Activated CD4-positive, CD25-positive, alpha-beta regulatory T cell (primary cell): ENCODE data around the gene MYO10.
"Not testable (repeated sequence)": the region's sequence is repeated elsewhere in the genome, so short reads cannot be mapped to it uniquely, and the experiment has no call there.

ENCODE experiments used
- DNase-seq, 4 experiments: peaks; one replicate each; lab custom pipeline; 2025; lab: John Stamatoyannopoulos, UW

The MYO10 gene

GRCh38 chr5:16886793-16887345 lies 49.2 kb downstream of the MYO10 start:
- DNase-seq, result no peak

DNA sequence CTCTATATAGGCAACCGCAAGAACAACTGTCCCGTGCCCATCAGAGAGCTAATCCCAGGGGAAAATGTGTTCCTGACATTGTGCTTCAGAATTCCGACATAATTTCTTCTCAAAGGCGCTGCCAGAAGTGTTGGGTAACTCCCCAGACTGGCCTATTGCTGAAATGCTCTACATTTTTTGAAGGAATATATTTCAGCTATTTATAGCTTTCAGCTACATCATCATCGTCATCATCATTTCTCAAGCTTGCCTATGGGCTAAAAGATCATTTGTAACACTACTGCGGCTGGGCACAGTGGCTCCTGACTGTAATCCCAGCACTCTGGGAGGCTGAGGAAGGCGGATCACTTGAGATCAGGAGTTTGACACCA lies 49.7 kb downstream of the MYO10 start:
- DNase-seq, result no peak

DNA sequence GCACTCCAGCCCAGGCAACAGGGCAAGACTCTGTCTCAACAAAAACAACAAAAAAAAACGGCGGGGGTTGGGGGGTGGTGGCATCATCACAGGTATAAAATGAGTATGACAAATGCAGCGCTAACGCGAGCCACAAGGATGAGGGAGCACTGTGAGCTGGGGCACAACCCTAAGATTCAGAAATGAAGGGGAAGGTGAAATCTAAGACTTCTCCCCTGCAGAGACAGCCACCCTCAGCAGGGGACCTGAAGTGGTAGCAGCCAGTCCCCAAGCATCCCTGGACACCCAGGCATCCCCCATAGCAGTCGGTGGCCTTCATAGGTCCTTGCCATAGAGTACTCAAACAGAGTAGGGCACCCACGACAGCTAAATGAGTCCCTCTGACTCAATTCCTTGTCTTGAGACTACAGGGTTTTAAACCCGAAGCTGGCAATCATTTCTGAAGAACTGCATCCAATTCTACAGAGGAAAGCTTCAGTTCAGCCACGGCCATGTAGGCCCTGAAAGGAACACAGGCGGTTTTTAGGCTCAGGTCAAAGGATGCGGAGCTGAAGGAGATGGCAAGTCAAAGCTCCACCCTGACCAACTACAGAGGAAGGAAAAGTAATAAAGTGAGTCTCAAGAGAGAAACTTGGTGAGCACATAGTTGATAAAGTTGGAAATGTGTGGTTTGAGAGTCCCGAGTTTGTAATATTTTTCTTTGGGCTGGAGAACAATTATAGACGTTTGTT lies 50.3 kb downstream of the MYO10 start:
- no peak for DNase-seq

GRCh38 chr5:16884595-16884994 lies 51.5 kb downstream of the MYO10 start:
- DNase-seq, result no peak

DNA sequence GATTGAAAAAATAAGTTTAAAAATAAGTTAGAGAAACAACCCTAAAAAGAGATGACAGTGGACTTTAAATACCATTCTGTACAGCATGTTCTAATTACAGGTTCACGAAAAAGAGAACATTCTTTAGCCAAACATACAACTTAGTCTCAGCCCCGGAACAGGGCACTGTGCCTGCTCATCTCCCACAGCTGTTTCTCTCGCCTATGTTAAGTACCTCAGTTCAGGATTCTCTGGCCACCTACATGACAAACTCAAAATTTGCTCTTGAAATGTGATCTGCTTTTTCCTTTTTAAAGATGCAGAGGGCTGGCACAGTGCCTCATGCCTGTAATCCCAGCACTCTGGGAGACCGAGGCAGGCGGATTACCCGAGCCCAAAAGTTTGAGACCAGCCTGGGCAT lies 52.3 kb downstream of the MYO10 start:
- DNase-seq, result no peak

- no peak for DNase-seq
These were observed 52.9 kb downstream of the MYO10 start for GRCh38 chr5:16883176-16883575.

- DNase-seq, result no peak
These were observed 54.8 kb downstream of the MYO10 start for GRCh38 chr5:16881251-16881650.

- DNase-seq, result no peak
These were observed 55.5 kb downstream of the MYO10 start for GRCh38 chr5:16880547-16880946.

GRCh38 chr5:16879650-16880049 lies 56.4 kb downstream of the MYO10 start:
- DNase-seq, result no peak

GRCh38 chr5:16879191-16879590 lies 56.9 kb downstream of the MYO10 start:
- no peak for DNase-seq

- no peak for DNase-seq
These were observed 58.7 kb downstream of the MYO10 start for GRCh38 chr5:16877267-16877935.

- not testable (repeated sequence) for DNase-seq
These were observed 61.7 kb downstream of the MYO10 start for GRCh38 chr5:16874424-16874823.

- DNase-seq, result no peak
These were observed 64.2 kb downstream of the MYO10 start for GRCh38 chr5:16871746-16872339.

DNA sequence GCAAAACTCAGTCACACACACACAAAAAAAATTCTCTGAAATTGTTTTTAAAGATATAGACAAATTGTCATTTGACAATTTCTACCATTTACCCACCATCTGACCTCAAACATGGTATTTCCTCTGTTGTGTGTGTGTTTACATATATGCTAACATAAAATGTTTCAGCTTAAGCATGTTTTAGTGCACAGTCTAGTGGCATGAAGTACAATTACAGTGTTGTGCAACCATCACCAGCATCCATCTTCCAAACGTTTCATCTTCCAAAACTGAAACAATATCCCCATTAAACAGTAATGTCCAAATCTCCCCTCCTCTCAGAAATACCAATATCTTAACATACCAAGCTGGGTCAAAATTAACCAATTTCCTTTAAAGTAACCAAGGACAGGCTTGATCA lies 65.2 kb downstream of the MYO10 start:
- DNase-seq, result no peak

GRCh38 chr5:16869821-16870796 lies 66.0 kb downstream of the MYO10 start:
- DNase-seq, result no peak

DNA sequence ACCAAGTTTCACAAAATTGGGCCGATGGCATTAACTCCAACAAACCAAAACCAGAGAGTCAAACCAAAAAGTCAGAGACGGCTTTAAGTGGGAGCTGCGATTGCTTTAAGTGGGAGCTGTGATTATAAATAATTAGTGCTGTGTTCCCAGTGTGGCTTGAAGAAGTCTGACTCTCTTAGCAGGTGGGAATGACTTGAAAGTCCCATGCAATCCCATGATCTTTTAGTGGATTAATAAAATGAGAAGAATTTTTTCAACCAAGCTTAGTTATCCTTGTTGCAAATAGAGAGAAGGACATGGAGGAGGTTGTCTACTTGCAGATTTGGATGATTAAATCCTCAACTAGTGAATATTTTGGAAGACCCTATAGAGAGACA lies 68.5 kb downstream of the MYO10 start:
- DNase-seq, result no peak

GRCh38 chr5:16866795-16867576 lies 69.1 kb downstream of the MYO10 start:
- no peak for DNase-seq

- DNase-seq, result no peak
These were observed 69.8 kb downstream of the MYO10 start for GRCh38 chr5:16866273-16866672.

- no peak for DNase-seq
These were observed 70.9 kb downstream of the MYO10 start for GRCh38 chr5:16865151-16865550.

- DNase-seq, result no peak
These were observed 71.4 kb downstream of the MYO10 start for GRCh38 chr5:16864631-16865131.

DNA sequence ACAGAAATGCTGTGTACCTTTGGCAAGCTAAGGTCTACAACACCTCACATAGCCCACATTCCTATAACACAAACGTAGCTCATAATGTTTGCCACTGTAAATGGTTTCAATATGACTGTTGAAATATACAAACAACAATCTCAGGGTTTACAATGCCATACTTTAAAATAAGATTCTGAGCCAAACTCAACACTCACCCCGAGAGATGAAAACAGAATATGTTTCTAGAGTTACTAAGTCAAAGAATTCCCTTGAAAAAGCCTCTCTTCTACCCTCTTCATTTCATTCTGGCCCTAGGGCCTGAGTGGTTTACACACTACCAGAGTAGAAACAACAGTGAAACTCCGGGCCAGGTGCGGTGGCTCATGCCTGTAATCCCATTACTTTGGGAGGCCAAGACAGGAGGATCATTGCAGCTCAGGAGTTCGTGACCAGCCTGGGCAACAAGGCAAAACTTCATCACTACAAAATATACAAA lies 72.6 kb downstream of the MYO10 start:
- no peak for DNase-seq
